SIG-M5 (cell line): Measurements from ENCODE around the gene KLHL11.

Experiments used
- DNase-seq: peaks from one replicate; lab custom pipeline; 2025; lab: John Stamatoyannopoulos, UW

Gene KLHL11

DNA sequence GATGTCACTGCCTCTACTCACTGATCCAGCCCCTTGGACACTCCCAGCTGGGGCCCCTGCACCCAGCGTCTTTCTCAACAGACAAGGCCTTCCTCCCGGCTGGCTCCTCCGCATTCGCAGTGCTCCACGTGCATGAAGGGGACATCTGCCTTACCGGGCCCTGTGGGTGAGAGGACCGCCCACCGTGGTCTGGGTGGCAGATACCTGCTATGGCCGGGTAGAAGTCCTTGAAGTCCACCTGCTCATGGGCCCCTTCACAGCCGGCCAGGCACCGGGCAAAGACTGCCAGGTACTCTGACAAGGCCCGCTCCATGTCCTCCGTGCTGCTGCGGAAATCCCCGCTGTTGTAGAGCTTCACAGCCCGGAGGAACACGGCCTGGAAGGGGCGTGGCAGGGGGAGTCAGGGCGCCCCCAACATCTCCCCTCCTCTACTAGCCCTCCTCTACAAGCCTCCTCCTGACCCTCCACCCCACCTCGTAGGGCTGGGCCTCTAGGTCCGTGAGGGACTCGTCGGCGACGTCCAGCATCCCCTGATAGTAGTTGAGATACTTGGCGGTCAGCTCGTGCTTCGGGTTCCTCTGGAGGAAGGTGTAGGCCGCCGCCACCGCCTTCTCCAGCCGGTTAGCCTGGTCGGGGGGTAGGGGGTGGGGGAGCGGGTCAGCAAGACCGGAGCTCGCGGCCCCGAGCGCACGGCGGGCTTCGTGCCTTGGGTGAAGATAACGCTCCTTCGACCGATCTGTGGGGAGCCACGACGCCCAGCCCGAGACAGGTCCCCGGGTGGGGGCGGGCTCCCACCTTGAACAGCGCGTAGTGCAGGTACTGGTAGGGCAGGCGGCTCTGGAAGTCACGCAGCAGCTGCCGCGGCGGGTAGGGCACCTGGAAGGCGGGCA is 54.3 kb downstream of the KLHL11 start:
- no peak for DNase-seq

DNA sequence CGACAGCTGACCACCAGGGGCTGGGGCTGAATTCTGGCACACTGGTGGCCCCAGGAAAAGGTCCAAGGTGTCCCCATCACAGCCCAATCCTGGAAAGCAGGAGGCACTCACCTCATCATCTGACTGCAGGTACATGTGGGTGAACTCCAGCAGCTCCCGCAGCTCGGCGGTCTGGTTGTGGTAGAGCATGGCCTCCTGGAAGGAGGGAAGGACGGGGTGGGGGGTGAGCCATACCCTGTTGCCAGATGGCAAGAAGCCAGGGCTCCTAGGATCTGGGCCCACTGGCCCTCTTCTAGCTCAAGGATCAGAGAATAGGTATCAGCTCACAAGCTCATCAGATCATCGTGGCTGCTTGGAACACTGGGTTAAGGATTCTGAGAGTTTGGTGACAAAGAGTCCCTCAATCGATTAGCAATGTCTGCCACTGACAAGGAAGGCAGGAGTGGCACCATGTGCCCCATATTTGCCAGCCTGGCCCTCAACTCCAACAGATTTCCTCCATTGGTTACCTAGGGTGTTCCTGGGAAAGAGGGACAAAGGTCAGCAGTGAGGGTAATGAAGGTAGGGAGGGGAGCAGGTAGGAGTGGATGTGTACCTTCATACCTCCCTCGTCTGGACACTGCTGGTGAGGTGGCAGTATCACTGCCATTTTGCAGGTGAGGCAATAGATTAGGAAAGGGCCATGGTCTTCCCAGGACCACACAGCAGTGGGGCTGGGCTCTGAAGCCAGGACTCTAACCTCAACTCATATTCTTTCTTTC is 58.4 kb downstream of the KLHL11 start:
- DNase-seq, result no peak
